ENCODE results near the gene CAMK2B. TPM values are rescaled to one million over a fixed set of nuclear protein-coding genes. Genes with fewer than 3 reads are reported as not detected.

The CAMK2B gene
- total and polyA plus RNA-seq, 9 donors: 0.22 to 1.4 (median 0.45) TPM; not detected in 2

DNA sequence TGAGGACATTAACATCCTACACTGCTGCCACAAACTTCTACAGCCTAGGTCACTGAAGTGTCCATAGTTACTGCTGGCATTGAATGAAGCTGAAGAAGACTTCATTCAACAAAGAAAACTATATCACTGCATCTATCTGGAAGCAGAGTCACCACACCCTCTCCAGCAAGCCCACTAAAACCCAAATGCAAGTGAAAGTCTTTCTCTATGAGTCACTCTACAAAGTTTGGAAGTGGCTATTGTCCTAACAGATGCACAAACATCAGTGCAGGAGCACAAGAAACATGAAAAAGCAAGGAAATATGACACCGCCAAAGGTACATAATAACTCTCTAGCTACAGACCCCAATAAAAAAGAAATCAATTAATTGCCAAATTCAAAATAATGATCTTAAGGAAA lies 43.5 kb upstream of the CAMK2B start:
- H3K27ac ChIP-seq: no peak overlapping the region
- TF ChIP-seq, protein P1, sequence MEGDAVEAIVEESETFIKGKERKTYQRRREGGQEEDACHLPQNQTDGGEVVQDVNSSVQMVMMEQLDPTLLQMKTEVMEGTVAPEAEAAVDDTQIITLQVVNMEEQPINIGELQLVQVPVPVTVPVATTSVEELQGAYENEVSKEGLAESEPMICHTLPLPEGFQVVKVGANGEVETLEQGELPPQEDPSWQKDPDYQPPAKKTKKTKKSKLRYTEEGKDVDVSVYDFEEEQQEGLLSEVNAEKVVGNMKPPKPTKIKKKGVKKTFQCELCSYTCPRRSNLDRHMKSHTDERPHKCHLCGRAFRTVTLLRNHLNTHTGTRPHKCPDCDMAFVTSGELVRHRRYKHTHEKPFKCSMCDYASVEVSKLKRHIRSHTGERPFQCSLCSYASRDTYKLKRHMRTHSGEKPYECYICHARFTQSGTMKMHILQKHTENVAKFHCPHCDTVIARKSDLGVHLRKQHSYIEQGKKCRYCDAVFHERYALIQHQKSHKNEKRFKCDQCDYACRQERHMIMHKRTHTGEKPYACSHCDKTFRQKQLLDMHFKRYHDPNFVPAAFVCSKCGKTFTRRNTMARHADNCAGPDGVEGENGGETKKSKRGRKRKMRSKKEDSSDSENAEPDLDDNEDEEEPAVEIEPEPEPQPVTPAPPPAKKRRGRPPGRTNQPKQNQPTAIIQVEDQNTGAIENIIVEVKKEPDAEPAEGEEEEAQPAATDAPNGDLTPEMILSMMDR (IDR thresholded peaks at IDR 0.05): no peak
- no peak for TF ChIP-seq POLR2A (IDR thresholded peaks at IDR 0.05)
- no peak for TF ChIP-seq EP300 (IDR thresholded peaks at IDR 0.05)
- H3K4me1 ChIP-seq (ENCODE audit: insufficient read depth): no peaks in the 10 kb centered on the region
- no peaks in the 10 kb centered on the region for H3K9me3 ChIP-seq
- H3K27me3 ChIP-seq: no peaks in the 10 kb centered on the region
- H3K4me3 ChIP-seq: no peak overlapping the region
- H3K36me3 ChIP-seq: no peaks in the 10 kb centered on the region
- intact Hi-C loops (cut with DNase I): no loop called here
- DNase-seq: no peak
- 86 to 96% (median 95%) methylated on average over 1 of the region's 1 CpG for WGBS, 3 donors

DNA sequence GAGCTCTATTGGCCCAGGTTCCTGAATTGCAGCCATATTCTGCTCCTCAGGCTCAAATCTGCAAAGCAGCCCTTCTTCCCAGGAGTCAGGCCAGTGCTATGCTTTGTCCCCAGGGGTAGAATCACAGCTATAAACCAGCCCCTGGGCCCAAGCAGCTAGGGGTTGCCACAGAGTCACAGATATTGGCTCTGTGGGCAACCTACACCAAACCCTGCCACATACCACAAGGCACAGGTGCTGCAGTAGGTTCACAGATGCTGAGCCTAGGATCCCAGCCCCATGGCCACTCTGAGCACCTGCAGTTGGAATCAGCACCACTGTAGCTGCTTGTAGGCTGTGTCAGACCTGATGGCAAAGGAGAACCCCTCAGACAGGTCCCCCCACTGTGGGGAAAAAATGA lies 43.1 kb upstream of the CAMK2B start:
- DNase-seq: no peak
- no peaks in the 10 kb centered on the region for H3K27me3 ChIP-seq
- intact Hi-C loops (cut with DNase I): no loop called here

DNA sequence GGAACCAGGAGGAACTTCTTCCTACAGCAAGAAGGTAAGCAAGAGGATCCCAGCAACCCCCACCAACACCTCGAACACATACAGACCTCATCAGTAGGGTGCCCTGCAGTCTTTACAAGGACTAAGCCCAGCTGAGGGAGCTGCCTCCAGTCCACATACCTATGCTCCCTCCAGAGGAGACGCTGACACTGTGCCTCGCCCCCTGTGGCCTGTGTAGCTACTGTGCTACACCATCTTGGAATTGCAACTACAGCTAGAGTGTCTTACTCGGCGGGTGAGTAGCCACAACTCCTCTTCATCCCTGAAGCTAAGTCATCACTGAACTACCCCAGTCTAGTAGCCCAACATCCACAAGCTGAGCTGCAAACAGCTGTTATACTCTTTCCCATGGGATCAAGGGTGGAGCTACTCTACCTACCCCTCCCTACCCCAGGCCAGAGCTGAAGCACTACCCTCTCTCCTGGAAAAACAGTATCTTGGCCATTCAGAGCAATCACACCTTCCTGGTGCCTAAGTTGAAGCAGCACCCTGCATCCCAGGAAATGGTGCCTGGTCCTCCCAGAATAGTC lies 42.2 kb upstream of the CAMK2B start:
- DNase-seq: no peak
- no peaks in the 10 kb centered on the region for H3K9me3 ChIP-seq
- H3K4me3 ChIP-seq: no peak overlapping the region
- intact Hi-C loops (cut with DNase I): no loop called here
- no peaks in the 10 kb centered on the region for H3K4me1 ChIP-seq (ENCODE audit: insufficient read depth)
- no peaks in the 10 kb centered on the region for H3K27me3 ChIP-seq
- WGBS, 3 donors: 74 to 89% (median 78%) methylated on average over 5 of the region's 5 CpGs
- TF ChIP-seq, protein P1 (IDR thresholded peaks at IDR 0.05): no peak
- no peak for TF ChIP-seq POLR2A (IDR thresholded peaks at IDR 0.05)
- TF ChIP-seq EP300 (IDR thresholded peaks at IDR 0.05): no peak
- no peak overlapping the region for H3K27ac ChIP-seq
- no peaks in the 10 kb centered on the region for H3K36me3 ChIP-seq

More for the DNA sequence above, 43.1 kb upstream of the CAMK2B start:
- Histone ChIP-seq H3K4me3 (no peak overlapping the region), H3K9me3 (no peaks in the 10 kb centered on the region), H3K4me1 (ENCODE audit: insufficient read depth) (no peaks in the 10 kb centered on the region), H3K36me3 (no peaks in the 10 kb centered on the region), H3K27ac (no peak overlapping the region)
- TF ChIP-seq POLR2A (IDR thresholded peaks at IDR 0.05): no peak

DNA sequence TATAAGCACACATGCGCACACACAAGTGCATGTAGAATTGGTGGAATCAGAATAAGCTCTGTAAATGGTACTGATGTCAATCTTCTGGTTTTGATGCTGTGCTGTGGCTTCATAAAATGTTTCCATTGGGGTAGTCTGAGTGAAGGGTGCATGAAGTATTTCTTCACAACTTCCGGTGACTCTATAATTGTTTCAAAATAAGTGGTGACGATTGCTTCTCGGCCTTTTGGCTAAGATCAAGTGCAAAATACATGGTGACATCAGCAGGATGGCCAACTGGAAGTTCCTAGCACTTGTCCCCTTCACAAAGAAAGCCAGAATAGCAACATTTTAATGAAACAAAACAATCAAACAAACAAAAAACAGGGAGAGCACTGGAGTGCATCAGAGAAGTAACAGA lies 41.6 kb upstream of the CAMK2B start:
- intact Hi-C loops (cut with DNase I): no loop called here
- Histone ChIP-seq H3K36me3 (no peaks in the 10 kb centered on the region), H3K4me3 (no peak overlapping the region), H3K27ac (no peak overlapping the region), H3K9me3 (no peaks in the 10 kb centered on the region), H3K4me1 (ENCODE audit: insufficient read depth) (no peaks in the 10 kb centered on the region), H3K27me3 (no peaks in the 10 kb centered on the region)
- no peak for DNase-seq
- TF ChIP-seq POLR2A (IDR thresholded peaks at IDR 0.05): no peak
- TF ChIP-seq EP300 (IDR thresholded peaks at IDR 0.05): no peak
- TF ChIP-seq, protein P1 (IDR thresholded peaks at IDR 0.05): no peak
- 92 to 93% (median 92%) methylated on average over 4 of the region's 4 CpGs for WGBS, 3 donors

DNA sequence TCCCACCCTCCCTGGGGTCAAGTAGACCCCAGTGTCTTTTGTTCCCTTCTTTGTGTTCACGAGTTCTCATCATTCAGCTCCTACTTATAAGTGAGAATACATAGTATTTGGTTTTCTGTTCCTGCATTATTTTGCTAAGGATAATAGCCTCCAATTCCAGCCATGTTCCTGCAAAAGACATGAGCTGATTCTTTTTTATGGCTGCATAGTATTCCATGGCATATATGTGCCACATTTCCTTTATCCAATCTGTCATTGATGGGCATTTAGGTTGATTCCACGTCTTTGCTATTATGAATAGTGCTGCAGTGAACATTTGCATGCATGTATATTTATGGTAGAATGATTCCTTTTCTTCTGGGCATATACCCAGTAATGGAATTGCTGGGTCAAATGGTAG lies 28.3 kb upstream of the CAMK2B start:
- Histone ChIP-seq H3K36me3 (no peaks in the 10 kb centered on the region), H3K27me3 (no peaks in the 10 kb centered on the region), H3K27ac (no peak overlapping the region), H3K9me3 (no peaks in the 10 kb centered on the region), H3K4me1 (ENCODE audit: insufficient read depth) (no peaks in the 10 kb centered on the region), H3K4me3 (no peak overlapping the region)
- TF ChIP-seq POLR2A (IDR thresholded peaks at IDR 0.05): no peak
- no peak for TF ChIP-seq EP300 (IDR thresholded peaks at IDR 0.05)
- TF ChIP-seq, protein P1 (IDR thresholded peaks at IDR 0.05): no peak
- WGBS, 3 donors: 55 to 68% (median 61%) methylated on average over 2 of the region's 2 CpGs
- no peak for DNase-seq
- intact Hi-C loops (cut with DNase I): no loop called here
